Fibroblast of pulmonary artery (primary cell): ENCODE data around the gene UGT1A10.
"Not testable (repeated sequence)": the region's sequence is repeated elsewhere in the genome, so short reads cannot be mapped to it uniquely, and the experiment has no call there.

Experiments used
- DNase-seq: peaks from one replicate; pipeline ENCODE4 v3.0.0-alpha.2; 2010; ENCODE audit warnings: low read depth
- H3K4me3 ChIP-seq: replicated peaks from 2 replicates; pipeline ENCODE4 v1.5.1; 2011; ENCODE audit warnings: low read depth, mild to moderate bottlenecking, control low read depth, low read length, moderate library complexity
- TF ChIP-seq, protein P1 (sequence below): IDR thresholded peaks from 2 replicates; pipeline ENCODE4 v1.5.1; 2011; ENCODE audit warnings: mild to moderate bottlenecking, control low read depth, low read length, inconsistent platforms; ENCODE audit errors: missing control alignments

The UGT1A10 gene

DNA sequence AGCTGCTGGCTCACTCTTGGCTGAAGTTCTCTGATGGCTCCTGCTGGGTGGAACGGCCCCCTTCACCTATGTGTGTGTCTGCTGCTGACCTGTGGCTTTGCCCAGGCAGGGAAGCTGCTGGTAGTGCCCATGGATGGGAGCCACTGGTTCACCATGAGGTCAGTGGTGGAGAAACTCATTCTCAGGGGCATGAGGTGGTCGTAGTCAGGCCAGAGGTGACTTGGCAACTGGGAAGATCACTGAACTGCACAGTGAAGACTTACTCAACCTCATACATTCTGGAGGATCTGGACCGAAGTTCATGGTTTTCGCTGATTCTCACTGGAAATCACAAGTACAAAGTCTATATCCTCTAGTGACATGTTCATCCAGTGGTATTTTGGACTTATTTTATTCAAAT lies 32.7 kb upstream of the UGT1A10 start:
- no peak overlapping the region for H3K4me3 ChIP-seq
- TF ChIP-seq, protein P1, sequence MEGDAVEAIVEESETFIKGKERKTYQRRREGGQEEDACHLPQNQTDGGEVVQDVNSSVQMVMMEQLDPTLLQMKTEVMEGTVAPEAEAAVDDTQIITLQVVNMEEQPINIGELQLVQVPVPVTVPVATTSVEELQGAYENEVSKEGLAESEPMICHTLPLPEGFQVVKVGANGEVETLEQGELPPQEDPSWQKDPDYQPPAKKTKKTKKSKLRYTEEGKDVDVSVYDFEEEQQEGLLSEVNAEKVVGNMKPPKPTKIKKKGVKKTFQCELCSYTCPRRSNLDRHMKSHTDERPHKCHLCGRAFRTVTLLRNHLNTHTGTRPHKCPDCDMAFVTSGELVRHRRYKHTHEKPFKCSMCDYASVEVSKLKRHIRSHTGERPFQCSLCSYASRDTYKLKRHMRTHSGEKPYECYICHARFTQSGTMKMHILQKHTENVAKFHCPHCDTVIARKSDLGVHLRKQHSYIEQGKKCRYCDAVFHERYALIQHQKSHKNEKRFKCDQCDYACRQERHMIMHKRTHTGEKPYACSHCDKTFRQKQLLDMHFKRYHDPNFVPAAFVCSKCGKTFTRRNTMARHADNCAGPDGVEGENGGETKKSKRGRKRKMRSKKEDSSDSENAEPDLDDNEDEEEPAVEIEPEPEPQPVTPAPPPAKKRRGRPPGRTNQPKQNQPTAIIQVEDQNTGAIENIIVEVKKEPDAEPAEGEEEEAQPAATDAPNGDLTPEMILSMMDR: no peak

DNA sequence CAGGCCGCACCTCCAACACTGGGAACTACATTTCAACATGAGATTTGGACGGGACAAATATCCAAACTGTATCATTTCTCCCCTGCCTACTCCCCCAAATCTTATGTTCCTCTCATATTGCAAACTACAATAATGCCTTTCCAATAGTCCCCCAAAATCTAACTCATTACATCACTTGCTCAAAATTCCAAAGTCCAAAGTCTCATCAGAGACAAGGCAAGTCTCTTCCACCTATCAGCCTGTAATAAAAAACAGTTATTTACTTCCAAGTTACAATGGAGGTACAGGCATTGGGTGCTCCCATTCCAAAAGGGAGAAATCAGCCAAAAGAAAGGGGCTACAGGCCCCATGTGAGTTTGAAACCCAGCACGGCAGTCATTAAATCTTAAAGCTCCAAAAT lies 31.4 kb upstream of the UGT1A10 start:
- DNase-seq: no peak
- TF ChIP-seq, protein P1: no peak
- H3K4me3 ChIP-seq: no peak overlapping the region

More for the DNA sequence above, 32.7 kb upstream of the UGT1A10 start:
- DNase-seq: no peak

DNA sequence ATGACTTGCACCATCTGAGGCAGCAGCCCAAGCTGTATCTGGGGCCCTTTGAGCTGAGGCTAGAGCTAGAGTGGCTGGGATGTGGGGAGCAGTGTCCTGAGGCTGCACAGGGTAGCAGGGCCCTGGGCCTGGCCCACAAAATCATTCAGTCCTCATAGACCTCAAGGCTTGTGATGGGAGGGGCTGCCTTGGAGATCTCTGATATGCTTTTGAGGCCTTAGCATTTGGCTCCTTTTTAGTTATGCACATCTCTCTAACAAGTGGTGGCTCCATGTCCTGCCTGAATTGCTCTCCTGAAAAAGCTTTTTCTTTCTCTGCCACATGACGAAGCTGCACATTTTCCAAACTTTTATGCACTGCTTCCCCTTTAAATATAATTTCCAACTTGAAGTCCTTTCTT lies 30.6 kb upstream of the UGT1A10 start:
- H3K4me3 ChIP-seq: no peak overlapping the region
- DNase-seq: no peak
- TF ChIP-seq, protein P1: no peak

DNA sequence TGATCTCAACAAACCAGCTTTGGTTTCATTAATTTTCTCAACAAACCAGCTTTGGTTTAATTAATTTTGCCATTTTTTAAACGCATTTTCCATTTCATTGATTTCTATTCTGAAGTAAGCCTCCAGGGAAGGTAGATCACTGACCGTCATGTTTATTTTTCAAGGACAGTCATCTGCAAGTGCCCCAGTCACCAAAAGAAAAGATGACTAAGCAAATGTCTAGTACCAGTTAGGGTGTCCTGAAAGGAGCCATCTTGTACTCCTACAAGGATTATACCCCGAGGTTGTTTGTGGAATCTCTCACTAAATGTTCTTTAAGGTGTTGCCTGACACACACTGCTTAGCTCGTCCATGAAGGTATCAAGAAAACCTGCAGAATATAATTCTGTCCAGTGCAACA lies 25.0 kb upstream of the UGT1A10 start:
- no peak for DNase-seq

DNA sequence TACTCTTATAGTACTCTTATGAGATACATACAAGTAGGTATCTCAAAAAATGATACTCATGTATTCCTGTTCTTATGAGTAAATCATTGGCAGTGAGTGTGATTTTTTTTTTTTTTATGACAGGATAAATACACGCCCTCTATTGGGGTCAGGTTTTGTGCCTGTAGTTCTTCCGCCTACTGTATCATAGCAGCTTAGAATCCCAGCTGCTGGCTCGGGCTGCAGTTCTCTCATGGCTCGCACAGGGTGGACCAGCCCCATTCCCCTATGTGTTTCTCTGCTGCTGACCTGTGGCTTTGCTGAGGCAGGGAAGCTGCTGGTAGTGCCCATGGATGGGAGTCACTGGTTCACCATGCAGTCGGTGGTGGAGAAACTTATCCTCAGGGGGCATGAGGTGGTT lies 18.8 kb upstream of the UGT1A10 start, which contains the start of gene UGT1A8:
UGT1A8 (plus strand) TSS at position 158 of the 400 bp plus-strand sequence; CDS start at position 233, 75 bp downstream.
- DNase-seq, H3K4me3 ChIP-seq: not testable (repeated sequence)

More for the DNA sequence above, 25.0 kb upstream of the UGT1A10 start:
- no peak overlapping the region for H3K4me3 ChIP-seq
- TF ChIP-seq, protein P1: no peak

DNA sequence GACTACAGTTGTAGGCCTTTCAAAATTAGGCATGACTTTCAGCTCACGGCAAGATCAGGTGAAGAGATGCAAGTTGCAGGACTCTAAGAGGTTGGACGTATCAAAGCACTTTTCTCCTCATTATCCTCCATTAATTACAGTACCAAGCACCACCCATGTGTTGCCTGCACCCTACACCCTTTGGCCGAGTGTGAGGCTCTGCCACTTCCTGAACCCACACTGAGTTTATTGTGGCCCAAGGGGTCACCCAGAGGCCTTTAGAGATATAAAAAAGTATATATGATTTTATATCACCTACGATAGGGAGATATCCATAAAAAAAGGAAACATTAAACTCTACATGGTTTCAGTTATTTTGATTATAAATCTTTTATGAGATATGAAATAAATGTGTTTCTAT lies 16.0 kb upstream of the UGT1A10 start:
- TF ChIP-seq, protein P1: no peak

DNA sequence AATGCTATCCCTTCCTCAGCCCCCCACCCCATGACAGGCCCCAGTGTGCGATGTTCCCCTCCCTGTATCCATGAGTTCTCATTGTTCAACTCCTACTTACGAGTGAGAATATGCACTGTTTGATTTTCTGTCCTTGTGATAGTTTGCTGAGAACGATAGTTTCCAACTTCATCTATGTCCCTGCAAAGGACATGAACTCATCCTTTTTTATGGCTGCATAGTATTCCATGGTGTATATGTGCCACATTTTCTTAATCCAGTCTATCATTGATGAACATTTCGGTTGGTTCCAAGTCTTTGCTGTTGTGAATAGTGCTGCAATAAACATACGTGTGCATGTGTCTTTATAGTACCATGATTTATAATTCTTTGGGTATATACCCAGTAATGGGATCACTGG lies 14.4 kb upstream of the UGT1A10 start:
- not testable (repeated sequence) for H3K4me3 ChIP-seq, DNase-seq

More for the DNA sequence above, 16.0 kb upstream of the UGT1A10 start:
- no peak for DNase-seq
- no peak overlapping the region for H3K4me3 ChIP-seq

DNA sequence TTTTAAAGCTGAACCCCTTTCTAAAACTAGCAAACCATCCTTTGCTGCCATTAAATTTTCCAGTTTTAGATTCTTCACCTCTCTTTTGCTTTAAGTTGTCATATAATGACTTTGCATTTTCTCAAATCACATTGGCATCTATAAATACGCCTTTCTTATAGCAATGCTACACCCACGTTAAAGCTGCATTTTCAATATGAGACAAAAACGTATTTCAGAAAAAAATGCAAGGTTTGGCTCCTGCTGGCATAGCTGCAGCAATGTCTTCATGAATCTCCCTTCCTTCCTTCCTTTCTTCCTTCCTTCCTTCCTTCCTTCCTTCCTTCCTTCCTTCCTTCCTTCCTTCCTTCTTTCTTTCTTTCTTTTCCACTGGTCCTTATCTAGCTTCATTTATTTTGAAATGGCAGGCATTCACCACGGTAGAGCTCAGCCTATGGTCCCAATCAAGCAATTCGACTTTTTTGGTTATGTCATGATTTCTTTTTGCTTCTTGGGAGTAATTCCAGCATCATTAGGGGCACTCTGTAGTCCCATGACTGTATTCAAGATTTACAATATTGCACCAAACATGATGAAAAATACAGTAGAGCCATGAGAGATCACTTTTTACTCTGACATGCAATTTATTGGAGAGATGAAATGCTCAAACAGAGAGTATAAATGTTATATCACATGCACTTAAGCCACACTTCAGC lies 8.8 kb upstream of the UGT1A10 start:
- no peak overlapping the region for H3K4me3 ChIP-seq
- no peak for DNase-seq
- TF ChIP-seq, protein P1: no peak
